ENCODE measurements around the gene NIM1K.
"Not testable (repeated sequence)": the region's sequence is repeated elsewhere in the genome, so short reads cannot be mapped to it uniquely, and the experiment has no call there.

The NIM1K gene

DNA sequence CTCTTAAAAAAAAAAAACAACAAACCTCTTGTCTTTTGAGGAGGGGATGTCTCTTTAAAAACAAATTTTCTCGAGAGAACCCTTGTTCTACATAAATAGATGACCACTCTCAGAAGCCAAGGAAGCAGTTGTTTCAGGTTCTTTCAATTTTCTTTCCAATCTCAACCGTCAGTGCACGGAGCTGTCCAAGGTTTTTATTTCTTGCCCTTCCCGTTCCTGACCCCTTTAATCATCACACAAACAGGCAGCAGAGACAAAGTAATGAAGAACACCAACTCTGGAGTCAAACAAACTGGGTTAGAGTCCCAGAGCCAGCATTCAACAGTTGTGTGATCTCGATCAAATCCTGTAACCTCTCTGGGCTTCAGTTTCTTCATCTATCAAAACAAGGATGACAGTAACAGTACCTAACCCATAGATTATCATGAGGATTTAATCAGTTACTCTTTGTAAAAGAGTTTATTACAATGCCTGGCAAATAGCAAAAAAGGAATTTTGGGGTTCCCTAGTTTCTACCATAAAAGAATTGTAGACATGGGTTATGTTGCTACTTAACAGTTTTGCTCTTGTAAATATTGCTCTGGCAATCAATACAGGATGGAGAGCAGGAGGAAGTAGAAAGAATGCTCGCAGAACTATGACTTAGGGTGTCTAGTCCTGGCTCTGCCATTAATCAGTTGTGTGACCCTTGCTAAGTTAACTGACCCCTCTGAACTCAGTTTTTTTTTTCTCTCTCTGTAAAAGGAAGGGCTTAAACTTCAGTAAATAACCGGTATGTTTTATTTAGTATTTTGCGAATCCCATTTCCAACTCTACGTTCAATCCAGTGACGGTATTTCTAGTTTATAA, 1.0 kb upstream of the NIM1K start:
- no peak for DNase-seq

DNA sequence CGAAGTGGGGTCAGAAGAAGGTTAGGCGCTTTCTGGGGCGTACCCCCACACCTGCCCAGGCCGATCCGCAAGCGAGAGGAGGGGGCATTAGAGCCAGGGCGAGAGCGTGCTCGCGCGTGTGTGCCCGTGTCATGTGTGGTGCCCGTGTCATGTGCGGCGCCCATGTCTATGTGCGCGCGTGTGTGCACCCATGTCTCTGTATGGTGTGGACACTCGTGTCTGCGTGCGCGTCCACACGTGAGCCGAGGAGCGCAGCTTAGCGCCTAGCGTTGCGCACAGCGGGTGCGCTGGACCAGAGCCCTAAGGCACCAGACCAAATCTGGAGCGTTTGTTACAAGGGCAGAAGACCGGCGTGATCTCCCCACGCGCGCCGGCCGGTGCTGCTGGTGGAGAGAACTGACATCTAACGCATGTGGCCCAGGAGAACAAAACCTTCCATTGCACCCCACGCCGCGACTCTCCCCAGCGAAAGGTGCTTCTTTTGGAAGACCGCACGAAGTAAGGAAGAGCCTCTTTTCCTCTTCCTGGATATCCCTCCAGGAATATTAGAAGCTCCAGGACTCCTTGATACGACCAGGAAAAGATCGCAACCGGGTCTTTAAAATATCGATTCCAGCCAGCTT, 644 bp downstream of the NIM1K start:
- no peak for DNase-seq

DNA sequence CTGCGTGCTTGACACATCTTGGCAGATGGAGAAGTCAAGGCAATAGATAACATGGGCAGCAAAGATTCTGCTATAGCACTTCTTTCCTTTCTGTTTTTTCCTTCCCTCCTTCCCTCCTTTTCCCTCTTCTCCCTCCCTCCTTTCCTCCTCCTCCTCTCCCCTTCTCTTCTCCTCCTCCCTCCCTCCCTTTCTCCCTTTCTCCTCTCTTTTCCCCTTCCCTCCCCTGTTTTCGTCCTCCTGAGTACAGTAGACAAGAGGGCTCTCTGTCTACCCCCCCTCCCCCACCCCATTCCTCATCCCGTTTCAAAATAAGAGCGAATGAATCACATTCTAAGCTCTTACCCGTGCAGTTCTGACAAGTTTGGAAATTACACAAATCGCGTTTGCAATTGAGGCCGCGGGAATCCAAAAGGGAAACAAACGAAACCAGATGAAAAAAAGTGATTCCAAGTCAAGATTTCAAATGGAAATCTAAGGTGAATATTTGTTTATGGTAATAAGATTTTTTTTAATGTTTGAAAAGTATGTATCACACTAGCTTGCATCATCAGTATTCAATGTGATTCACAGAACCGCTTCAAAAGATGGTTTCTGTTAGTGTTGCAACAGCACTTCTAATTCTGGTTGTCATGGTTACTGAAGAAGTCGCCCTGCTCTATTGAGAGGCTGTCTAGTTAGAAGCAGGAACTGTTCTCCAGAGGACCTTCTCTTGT, 1.3 kb downstream of the NIM1K start:
- peak; percentile 46 for DNase-seq

DNA sequence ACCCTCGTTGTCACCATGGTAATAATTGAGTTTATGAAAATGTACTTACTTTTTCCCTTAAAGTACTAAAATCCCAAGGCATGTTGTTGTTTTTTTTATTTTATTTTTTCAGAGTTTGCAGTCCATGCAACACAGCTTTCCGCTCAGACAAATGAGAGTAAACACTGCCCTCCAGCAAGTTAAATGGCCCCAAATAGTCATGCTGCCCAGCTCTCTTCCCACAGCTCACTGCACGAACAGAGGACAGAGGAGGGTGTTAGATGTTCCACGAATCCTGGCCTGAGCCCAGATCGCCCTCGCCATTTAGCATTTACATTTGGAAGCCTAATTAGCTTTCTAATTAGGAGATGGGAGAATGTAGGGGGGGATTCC, 1.9 kb downstream of the NIM1K start:
- no peak for DNase-seq

DNA sequence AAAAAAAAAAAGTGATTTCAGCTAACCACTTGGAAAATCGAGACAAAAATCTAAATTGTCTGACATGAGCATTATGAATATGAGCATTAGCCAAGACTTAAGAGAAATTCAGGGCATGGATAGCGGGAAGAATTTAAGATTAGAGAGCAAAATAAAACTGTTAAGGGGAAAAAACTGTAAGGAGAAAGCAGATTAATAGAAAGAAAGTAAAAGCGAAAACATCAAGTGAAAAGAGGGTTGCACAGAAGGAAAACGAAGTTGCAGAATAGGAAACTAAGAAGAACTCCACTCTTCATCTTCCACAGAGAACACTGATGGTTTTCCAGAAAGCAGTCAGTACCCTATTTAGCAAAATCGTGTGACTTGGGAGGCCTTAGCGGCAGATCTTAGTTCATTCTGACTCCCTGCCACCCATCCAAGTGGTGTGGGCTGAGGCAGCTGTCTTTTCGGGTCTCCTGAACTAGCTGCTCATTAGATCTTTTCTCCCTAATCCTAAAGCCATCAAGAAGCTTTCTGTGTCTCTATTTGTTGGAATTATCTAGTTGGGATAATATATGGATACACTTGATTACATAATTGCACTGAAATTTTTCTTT, 3.7 kb downstream of the NIM1K start:
- no peak for DNase-seq

DNA sequence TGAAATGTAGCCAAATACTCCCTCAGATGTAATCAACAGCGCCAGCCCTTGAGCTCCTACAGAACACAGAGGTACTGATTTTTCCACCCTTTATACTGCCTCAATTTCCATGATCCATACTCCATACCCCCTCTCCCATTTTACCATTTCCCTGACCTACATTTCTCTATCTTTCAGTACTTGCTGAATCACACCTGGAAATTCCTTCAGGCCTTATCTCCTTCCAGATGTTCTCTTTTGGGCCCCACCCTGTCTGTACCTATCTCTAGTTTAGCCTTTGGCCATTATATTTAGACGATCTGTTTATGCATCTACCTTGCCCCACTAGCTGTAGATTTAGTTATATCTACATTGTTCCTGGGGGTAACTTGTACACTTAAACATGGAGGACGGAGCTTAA, 5.5 kb downstream of the NIM1K start:
- DNase-seq: no peak

DNA sequence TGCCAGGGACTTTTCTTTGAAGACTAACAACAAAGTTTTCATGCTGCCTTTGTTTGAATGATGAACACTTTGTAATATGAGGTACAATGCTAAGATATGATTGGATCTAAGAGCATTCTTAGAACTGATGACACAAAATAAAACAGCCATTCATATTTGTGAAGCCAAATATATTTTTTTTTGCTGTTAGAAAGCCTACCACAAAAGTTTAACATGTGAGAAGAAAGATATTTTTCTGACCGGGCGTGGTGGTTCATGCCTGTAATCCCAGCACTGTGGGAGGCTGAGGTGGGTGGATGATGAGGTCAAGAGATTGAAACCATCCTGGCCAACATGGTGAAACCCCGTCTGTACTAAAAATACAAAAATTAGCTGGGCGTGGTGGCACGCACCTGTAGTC, 9.4 kb downstream of the NIM1K start:
- not testable (repeated sequence) for DNase-seq

DNA sequence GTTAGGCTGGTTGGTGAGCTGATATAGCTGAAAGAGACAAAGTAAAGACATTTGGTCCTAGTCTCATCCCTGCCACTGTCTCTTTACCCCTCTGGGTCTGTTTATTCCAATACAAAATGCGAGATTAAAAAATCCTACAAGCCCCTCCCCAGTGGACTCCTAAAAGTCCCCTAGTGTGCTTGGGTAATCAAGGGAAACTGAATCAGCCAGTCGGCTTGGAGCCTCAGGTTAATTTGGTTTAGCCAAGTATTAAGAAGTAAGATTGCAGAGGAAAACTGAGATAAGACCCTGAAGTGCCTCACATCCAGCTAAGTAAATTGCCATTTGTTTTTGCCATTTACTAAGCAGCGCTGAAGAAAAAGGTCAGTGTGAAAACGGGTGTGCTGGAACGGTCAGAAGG, 10.4 kb downstream of the NIM1K start:
- DNase-seq: no peak

DNA sequence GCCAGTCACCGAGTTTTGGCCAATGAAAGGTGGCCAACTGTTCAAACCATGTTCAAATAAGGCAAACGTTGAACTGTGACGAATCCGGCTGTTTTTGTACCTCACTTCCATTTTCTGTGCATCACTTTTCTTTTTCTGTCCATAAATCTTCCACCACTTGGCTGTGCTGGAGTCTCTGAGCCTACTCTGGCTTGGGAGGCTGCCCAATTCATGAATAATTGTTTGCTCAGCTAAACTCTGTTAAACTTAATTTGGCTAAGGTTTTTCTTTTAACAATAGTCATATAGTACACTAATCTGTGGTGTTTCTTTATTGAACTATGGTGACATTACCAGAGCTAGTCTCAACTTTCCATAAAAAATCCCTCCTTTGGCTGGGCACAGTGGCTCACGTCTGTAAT, 11.3 kb downstream of the NIM1K start:
- DNase-seq: no peak

DNA sequence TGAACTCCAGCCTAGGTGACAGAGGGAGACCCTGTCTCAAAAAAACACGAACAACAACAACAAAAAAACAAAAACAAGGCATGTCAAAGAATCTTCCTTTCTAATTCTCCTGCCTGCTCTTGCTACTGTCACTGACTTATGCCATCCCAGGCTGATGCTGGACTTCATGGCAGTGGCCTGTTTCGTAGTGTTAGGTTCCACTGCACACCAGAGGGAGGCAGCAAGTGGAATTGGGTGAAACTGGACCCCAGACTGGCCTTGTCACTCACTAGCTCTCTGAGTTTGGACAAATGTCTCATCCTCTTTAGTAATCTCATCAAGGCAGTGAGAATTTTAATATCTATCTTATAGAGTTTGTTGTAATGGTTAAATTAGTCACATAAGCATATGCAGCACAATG, 12.9 kb downstream of the NIM1K start:
- DNase-seq: no peak

DNA sequence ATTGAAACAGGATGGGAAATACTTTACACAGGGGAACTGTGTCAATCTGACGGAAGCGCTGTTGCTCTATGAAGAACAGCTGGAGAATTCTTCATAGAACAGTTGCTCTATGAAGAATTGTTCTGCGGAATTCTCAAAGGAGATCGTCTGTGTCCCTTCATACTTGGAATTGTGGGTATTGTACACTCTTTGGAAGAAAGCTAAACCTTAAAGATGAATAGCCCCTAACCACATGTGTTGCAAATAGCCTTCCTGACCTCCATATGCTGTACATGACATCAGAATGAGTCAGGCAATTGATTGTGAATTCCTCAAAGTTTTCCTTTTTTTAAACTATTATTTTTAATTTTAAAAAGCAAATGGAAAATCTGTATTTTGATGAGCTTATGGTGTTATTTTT, 15.6 kb downstream of the NIM1K start:
- DNase-seq: no peak

DNA sequence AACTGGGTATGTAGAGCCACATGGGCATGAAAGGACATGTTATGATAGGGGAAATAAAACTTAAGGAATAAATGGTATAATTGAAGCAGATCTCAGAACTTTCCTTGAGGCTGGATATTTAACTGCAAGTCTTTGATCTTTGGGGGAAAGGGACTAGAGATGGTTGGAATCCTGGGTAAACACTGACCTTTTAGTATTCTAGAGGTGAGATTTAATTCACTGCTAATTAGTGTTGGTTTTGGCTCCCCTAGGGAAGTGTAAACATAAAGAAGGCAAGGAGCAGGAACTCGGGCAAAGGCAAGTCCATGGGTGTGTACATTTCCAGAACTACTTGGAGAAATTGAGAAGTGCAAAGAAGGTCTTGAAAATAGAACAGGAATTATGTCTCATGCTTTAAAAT, 16.6 kb downstream of the NIM1K start:
- no peak for DNase-seq

DNA sequence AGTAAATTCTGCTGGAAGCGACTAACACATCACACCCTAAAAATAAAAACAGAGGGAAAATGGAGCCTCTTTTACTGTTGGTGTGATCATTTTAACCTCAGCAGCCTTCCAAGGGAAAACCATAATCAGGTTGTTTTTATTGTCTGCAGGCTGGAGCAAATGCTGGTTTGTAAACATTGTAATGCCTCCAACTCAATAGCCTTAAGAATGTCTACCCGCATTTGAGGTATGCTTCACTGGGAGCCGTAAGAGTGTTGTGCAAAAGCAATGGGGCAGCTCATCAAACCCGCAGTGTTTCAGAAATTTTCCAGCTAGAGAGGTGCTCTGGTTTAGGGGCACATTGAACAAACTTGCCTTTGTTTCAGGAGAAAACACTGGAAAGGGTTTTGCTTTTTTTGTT, 17.0 kb downstream of the NIM1K start:
- DNase-seq: no peak

DNA sequence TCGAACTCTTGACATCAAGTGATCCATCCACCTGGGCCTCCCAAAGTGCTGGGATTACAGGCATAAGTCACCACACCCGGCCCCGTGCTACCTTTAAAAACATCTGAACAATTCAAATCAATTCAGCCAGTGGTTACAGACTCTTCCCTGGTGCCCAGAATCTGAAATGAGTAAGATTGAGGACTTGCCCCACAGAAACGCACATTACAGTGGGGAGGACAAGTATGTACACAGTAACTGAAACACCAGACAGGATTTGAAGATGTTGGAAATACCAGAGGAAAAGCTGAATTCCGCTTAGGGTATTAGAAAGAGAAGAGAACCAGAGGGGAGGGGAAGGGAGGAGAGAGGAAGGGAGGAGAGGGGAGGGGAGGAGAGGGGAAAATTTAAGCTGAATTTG, 17.8 kb downstream of the NIM1K start:
- DNase-seq: no peak

DNA sequence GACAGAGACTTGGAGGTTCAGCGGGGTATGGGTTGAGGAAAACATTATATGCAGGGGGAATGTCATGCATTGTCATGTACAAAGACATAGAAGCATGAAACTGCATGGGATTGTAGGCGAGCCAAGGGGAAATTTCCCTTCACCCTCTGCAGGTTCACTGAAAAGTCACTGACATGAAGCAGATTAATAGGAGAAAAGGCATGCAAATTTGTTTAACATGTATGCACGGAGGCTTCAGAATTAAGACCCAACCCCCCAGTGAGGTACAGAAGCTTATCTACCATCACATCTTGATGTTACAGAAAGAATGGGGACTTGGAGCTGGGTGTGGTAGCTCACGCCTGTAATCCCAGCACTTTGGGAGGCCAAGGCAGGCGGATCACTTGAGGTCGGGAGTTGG, 18.5 kb downstream of the NIM1K start:
- DNase-seq: no peak

DNA sequence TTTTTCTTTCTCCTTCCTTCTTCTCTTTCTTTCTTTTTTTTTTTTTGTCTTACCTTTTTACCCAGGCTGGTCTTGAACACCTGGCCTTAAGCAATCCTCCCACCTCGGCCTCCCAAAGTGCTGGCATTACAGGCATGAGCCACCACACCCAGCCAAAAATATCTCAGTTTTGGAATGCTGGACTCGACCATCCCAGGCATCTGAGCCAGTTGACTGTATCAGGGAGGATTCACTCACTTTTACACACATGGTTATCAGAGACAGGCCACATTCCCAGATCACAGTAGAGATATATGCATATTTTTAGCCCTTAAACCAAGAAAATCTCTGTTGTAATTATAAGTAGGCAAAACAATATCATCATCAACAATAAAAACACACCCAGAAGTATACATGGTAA, 21.9 kb downstream of the NIM1K start:
- DNase-seq: no peak

DNA sequence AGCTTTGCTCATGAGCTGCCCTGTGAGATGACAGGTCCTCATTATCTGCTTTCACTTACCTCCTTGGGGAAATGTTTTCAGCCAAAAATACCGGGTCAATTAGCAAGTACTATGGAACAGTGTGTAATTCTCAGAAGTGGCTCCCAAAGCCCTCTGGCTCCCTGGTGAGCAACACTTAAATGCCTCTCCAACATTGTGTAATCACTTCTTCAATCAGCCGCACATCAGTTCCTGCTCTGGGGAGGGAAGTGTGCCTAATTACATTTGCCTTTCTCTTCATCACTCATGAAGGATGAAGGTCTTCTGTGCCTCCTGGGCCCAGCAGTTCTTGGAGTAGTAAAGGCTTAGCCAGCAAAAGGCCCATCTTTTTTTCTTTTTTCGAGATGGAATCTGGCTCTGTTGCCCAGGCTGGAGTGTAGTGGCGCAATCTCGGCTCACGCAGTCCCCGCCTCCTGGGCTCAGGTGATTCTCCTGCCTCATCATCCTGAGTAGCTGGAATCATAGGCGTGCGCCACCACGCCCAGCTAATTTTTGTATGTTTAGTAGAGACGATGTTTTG, 23.1 kb downstream of the NIM1K start:
- DNase-seq: no peak

DNA sequence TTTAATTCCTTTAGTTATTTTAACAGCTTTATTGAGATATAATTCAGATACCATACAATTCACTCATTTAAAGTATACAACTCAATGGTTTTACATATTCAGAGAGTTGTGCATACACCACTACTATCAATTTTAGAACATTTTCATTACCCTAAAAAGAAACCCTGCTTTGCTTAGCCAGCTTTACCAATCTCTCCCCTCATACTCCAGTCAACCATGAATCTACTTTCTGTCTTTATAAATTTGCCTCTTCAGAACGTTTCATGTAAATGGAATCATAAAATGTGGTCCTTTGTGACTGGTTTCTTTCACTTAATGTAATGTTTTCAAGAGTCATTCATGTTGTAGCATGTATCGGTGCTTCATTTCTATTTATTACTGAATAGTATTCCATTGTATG, 24.9 kb downstream of the NIM1K start:
- DNase-seq: no peak

DNA sequence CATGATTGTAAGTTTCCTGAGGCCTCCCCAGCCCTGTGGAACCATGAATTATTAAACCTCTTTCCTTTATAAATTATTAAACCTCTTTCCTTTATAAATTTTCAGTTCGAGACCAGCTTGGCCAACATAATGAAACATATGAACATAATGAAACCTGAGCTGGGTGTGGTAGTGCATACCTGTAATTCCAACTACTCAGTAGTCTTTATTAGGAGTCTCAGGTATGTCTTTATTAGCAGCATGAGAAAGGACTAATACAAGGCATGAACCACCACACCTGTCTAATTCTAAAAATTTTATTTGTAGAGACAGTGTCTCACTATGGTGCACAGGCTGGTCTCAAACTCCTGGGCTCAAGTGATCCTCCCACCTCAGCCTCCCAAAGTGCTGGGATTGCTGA, 27.1 kb downstream of the NIM1K start:
- no peak for DNase-seq

DNA sequence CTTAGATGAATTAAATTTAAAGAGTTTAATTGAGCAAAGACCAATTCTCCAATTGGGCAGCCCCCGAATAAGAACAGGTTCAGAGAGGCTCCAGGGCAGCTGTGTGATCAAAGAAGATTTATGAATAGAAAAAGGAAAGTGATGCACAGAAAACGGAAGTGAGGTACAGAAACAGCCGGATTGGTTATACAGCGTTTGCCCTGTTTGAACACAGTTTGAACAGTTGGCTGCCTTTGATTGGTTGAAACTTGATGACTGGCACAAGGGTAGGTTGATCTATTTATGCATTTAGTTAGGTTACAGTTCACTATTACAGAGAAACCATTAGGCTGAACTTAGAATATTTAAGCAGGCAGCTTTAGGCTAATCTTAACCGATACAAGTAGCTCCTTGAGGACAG, 29.5 kb downstream of the NIM1K start:
- DNase-seq: no peak

DNA sequence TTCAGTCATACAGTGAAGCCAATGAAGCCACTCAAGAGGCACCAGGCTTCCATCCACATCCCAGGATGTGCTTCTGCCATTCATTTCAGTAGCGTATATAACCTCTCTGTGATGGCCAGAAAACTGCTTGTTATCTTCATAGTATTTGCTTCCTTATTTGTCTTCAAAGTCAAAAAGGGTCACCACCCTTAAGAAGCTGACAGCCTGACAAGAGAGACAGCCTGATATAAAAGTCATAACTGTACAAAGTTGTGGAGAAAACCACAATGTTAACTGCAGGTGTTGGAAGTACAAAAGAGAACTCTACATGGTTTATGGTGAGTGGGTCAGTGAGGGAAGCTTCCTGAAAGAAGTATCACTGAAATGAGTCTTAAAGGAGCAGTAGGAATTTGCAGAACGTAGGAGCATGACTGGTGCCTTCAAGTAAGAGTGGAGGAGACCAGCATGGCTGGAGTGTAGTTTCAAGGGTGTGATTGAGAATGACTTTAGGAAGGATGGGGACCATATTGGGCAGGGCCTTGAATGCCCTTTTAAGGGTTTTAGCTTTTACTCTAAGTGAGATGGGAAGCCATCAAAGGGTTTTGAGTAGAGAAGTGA, 33.7 kb downstream of the NIM1K start:
- no peak for DNase-seq

DNA sequence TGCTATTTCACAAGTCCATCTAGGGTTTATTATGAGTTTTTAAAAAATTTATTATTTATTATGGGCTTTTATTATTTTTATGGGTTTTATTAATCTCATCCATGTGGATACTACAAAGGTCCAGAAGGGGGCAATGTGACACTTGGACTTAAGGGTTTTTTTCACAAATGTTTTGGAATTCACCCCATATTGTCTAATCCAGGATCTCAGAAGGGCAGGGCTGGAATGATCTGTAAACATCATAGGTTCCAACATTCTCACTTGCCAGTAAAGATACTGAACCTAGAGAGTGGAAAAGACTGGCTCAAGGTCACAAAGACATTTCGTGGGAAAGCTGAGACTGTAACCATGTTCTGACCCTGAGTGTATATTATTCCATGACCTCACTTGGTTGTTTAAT, 35.6 kb downstream of the NIM1K start:
- peak; percentile 37 for DNase-seq

DNA sequence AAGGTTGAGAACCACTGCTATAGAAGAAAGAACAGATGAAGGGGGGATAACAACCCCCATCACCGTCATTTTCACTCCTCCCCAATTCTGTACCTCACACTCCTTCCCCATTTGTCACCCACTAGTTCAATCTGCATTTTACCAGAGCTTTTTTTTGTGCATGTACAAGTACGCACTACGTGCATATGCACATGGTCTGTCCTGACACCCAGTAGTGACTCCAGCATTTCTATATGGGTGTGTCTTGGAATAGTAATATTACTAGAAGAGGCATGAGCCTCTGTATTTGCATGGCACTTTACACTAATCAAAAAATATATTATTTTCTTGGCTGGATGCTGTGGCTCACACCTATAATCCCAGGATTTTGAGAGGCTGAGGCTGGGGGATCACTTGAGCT, 38.7 kb downstream of the NIM1K start:
- no peak for DNase-seq
